Limb (tissue), 2 donors: Measurements from ENCODE around the gene MYO15A.
A peak's percentile ranks its signal among the peaks of the same experiment; 100 is the strongest.

Source experiments
- DNase-seq, 2 donors: peaks; one replicate each; pipeline ENCODE4 v3.0.0-alpha.2; 2016; ENCODE audit errors: extremely low spot score in 2 of 2

The MYO15A gene, protein sequence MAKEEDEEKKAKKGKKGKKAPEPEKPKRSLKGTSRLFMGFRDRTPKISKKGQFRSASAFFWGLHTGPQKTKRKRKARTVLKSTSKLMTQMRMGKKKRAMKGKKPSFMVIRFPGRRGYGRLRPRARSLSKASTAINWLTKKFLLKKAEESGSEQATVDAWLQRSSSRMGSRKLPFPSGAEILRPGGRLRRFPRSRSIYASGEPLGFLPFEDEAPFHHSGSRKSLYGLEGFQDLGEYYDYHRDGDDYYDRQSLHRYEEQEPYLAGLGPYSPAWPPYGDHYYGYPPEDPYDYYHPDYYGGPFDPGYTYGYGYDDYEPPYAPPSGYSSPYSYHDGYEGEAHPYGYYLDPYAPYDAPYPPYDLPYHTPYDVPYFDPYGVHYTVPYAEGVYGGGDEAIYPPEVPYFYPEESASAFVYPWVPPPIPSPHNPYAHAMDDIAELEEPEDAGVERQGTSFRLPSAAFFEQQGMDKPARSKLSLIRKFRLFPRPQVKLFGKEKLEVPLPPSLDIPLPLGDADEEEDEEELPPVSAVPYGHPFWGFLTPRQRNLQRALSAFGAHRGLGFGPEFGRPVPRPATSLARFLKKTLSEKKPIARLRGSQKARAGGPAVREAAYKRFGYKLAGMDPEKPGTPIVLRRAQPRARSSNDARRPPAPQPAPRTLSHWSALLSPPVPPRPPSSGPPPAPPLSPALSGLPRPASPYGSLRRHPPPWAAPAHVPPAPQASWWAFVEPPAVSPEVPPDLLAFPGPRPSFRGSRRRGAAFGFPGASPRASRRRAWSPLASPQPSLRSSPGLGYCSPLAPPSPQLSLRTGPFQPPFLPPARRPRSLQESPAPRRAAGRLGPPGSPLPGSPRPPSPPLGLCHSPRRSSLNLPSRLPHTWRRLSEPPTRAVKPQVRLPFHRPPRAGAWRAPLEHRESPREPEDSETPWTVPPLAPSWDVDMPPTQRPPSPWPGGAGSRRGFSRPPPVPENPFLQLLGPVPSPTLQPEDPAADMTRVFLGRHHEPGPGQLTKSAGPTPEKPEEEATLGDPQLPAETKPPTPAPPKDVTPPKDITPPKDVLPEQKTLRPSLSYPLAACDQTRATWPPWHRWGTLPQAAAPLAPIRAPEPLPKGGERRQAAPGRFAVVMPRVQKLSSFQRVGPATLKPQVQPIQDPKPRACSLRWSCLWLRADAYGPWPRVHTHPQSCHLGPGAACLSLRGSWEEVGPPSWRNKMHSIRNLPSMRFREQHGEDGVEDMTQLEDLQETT (N-terminal part only)

DNA sequence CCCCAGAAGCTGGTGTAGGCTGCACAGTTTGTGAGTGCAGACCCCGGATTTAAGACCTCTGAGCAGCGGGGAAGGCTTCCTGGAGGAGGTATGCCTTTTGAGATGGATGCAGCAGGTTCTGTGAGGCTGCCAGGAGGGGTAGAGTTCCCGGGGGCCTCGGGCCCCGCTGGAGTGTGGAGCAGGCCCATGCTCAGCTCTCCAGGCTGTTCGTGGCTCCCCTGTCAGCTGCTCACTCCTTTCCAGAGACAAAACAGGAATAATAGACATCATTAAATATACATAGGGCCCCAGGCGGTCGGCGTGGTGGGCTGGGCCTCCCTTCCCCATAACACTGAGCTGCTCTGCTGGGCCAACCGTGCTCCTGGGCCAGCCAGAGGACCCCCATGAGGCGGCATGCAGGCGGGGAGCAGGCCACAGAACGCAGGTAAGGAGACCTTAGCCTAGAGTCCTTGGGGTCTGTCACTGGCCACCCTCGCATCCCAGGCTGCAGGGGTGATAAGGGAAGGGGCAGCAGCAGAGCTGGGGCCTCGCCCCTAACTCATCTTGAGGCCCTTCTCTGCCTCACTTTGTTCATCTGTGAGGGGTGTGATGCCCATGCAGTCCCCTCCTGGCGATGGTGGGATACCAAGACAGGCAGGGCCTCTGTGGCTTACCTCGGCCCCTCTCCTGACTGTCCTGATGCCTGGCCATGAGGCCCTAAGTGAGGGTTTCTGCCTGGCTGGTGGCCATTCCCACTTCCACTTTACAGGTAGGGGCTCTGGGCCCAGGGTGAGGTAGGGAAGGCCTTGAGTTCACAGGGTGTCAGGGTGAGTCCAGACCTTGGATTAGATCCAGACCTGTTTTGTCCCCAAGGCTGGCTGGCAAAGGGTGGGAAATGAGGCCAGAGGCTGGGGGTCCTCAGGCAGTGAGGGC, at the start of gene MYO15A:
Gene MYO15A (plus strand): TSS at position 356 of the 912 bp plus-strand sequence. CDS start 10,045 bp downstream, outside the sequence.
- DNase-seq, result no peak

DNA sequence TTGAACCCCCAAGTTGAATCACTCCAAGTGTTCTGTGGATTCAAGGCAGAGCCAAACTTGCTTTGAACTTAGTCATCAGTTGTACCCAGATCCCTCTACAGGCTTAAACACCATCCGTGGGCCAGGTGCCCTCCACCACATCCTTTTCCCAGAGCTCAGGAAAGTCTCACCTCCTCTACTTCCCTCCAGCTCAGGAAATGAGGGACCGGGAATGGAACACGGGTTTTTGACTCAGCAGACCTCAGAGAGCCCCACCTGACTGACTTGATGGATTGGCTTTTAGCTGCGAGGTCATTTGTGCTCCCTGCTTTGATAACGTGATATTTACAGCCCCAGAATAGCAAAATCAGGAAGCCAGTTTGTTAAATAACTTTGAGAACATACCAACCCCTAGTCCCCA, 49.3 kb upstream of the MYO15A start:
- DNase-seq, result no peak

DNA sequence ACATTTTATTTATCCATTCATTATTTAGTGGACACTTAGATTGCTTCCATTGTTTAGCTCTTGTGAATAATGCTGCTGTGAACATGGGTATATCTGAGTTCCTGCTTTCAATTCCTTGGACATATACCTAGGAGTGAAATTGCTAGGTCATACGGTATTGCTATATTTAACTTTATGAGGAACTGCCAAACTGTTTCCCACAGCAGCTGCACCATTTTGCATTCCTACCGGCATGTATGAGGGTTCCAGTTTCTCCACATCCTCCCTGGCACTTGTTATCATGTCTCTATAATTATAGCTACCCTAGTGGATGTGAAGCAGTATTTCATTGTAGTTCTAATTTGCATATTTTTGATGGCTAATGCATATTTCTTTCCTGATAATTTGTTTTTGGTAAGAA, 44.5 kb upstream of the MYO15A start:
- no peak for DNase-seq

DNA sequence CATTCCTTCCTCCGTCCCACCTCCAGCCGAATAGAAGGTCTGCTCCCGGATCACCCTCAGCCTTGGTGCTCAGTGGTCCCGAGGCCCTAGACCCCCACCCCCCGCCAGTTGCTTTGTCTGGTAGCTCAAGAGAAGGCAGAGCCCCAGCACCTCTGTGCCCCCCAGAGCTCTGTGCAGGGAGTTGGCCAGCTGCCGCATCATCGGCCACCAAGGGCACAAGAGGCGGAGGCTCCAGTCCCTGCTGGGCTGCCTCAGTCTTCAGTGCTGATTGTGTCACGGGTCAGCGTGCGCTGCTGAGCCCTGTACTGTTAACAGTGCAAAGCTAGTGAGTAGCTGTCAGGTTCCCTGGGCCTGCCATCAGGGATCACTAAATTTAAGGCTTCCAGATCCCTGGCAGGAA, 43.0 kb upstream of the MYO15A start:
- no peak for DNase-seq

DNA sequence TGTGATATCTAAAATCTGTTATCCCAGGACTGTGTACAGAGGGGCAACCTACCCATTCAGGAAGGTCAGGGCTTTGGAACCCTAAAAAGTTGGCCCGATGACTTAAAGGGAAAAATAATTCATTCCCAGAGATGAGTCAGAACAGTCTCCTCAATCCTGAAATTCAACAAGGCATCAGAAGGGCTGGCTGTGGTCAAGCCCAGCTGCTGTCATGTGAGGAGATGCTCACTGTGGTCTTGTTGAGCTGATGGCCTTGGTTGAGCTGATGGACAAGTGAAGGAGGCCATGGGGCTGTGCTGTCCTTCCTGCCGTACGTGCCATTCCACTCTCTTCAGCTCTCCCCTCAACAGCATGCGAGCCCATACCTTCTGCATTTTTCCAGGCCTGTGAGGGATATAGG, 41.7 kb upstream of the MYO15A start:
- DNase-seq, result no peak

DNA sequence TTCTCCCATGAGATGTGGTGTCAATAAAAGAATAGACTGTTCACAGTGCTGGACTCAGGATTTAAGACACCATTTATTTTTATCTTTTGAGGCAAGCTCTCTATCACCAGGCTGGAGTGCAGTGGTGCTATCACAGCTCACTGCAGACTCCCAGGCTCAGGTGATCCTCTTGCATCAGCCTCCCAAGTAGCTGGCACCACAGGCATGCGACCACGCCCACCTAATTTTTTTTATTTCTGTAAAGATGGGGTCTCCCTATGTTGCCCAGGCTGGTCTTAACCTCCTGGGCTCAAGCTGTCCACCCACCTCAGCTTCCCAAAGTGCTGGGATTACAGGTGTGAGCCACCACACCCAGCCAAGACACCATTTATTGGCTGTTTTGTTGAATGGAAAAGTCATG, 39.5 kb upstream of the MYO15A start:
- DNase-seq, result no peak

DNA sequence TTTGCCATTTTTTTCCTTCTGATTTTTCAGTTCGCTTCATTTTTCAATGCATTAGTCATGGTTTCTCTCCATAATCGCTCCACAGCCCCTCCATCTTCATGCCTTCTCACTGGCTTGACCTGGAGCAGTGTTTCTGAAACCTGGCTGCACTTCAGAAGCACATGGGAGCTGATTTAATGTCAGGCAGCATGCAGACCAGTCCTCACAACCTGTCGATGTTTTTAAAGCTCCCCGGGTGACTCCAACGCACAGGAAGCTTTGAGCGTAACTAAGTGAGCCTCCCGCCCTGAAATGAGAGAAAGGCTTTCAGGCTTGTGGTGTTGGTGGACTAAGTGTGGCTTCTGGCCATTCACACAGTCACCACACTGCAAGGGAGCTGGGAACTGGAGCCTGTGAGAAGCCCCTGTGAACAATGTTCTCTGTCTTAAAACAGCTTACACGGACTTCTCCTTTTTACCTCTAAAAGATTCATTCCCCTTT, 37.7 kb upstream of the MYO15A start:
- peak; percentile 12 to 51 for DNase-seq

DNA sequence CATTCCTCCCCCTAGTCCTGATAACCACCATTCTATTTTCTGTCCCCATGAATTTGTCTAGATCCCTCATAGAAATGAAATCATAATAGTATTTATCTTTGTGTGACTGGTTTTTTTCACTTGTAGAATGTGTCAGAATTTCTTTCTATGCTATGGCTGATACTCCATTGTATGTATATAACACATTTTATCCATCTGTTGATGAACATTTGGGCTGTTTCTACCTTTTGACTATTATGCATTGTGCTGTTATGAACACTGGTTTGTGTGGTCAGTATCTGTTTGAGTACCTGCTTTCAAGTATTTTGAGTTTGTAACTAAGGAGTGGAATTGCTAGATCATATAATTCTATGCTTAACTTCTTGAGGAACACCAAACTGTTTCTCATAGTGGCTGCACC, 36.8 kb upstream of the MYO15A start:
- no peak for DNase-seq

DNA sequence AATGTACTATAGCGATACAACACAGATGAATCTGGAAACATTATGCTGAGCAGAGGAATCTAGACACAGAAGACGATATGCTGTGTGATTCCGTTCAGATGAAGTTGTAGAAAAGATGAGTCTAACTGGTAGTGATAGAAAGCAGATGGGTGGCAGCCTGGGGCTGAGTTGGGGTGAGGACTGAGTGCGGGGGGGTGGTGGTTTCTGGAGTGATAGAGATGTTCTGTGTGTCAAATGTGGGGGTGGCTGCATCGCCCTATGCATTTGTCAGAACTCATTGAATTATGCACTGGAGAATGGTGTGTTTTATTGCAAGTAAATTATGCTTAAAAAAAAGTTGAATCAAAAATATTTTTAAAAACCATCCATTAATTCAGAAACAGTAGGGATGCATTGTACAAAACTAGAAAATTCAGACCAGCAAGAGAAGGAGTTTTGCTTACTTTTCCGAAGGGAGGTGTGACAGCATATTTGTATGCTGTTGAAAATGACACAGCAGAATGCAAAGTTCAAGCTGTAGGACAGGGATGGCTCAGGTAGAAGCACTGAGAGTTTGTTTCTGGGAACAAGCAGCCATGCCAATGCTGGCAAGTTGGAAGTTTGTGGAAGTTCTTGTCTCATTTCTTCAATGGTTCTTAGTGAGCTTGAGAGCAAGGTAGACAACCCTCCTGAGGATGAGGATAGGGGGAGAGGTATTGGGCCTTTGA, 33.8 kb upstream of the MYO15A start:
- no peak for DNase-seq

DNA sequence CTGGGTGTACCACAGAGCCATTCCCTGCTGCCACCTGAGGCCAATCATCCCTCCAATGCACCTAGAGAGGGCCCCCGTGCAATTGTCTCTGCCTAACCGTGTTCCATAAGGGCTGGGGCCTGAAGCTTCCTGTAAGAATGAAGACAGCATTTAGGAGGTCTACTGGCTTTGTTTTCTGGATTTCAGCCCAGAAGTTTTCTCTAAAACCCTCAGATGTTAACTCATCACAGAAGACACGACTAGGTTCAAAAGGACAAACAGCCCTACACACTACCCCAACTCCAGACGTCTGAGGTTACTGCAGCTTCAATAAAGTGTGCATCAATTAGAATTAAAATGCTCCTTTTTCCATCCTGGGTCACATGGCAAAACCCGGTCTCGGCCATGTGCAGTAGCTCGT, 31.6 kb upstream of the MYO15A start:
- DNase-seq, result peak in 1 of 2 donors; percentile 26

DNA sequence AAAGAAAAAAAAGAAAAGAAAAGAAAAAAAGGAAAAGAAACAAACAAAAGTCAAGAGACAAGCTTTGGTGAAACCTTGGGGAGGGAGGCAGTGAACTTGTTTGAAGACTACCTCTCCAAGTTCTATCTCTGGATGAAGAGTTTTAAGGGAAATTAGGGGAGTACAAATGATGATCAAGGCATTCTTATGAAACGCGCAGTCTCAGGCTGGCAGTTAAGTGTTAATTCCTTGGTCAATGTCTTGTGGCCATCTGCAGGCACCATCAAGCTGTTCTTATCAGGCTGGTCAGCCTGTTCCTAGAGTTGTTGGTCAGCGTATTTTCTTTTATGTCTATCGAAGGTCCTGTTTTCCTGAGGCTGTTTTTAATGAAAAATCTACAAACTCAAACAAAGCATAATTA, 29.0 kb upstream of the MYO15A start:
- no peak for DNase-seq

DNA sequence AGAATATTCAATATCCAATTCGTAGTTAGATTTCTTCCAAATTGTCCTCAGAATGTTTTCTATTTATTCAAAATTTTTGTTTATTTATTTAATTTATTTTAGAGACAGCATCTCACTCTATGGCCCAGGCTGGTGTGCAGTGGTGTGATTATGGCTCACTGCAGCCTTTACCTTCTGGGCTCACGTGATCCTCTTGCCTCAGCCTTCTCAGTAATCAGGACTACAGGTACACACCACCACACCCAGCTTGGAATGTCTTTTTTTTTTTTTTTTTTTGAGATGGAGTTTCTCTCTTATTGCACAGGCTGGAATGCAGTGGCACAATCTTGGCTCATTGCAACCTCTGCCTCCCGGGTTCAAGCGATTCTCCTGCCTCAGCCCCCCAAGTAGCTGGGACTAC, 24.3 kb upstream of the MYO15A start:
- no peak for DNase-seq

DNA sequence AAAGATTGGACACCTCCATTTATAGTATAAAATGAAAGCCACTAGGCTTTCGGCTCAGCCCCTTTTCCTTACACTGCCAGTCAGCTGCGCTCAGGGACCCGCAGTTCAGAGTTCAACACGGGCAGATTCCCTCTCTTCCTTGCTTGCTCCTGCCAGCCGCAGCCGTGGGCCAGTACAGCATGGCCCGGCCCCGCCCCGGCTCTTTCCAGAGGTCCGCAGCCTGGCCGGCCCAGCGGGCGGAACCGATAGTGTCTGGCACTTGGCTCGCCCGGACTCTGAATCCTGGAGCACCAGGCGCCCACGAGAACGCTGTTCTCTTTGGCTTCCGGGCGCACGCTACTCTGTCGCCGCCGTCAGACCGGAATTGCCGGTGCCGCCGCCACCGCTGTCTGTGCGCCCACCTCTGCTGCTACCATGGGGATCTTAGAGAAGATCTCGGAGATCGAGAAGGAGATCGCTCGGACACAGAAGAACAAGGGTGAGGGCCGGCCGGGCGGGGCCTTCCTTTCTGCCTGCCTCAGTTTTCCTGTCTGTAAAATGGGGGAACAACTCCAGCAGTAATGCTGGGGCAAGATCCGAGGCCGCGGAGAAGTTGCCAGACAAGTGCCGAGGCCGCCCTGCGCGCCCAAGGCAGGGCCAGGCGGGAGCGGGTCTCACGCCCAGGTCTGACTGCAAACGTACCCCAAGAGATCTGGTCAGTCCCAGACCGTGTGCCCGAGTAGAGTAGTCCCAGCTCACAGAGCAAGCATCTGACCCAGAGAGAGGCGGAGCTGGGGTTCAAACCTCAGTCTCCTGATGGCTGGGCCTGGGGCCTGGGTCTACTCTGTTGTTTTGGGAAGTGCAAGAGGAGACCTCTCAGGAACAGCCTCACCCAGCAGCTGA, 20.7 kb upstream of the MYO15A start, which contains the start of gene DRG2:
Gene DRG2 (plus strand): TSS at position 339 of the 882 bp plus-strand sequence. CDS start 76 bp downstream, at position 415.
- DNase-seq, result peak; percentile 87 to 97

DNA sequence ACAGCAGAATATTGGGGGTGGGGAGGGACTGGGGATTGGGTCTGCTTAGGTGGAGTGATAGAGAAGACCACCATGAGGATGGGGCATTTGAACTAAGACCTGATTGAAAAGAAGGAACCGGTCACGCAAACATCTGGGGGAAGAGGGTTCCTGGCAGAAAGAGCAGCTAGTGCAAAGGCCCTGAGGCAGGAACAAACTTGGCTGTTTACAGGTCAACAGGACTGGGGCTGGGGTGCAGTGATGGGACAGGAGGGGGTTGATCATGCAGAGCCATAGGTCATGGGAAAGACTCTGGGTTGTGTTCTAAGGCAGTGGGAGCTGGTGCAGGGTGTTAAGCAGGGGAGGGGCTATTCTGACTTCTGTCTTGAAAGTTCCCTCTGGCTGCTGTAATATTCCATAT, 18.9 kb upstream of the MYO15A start:
- DNase-seq, result no peak

DNA sequence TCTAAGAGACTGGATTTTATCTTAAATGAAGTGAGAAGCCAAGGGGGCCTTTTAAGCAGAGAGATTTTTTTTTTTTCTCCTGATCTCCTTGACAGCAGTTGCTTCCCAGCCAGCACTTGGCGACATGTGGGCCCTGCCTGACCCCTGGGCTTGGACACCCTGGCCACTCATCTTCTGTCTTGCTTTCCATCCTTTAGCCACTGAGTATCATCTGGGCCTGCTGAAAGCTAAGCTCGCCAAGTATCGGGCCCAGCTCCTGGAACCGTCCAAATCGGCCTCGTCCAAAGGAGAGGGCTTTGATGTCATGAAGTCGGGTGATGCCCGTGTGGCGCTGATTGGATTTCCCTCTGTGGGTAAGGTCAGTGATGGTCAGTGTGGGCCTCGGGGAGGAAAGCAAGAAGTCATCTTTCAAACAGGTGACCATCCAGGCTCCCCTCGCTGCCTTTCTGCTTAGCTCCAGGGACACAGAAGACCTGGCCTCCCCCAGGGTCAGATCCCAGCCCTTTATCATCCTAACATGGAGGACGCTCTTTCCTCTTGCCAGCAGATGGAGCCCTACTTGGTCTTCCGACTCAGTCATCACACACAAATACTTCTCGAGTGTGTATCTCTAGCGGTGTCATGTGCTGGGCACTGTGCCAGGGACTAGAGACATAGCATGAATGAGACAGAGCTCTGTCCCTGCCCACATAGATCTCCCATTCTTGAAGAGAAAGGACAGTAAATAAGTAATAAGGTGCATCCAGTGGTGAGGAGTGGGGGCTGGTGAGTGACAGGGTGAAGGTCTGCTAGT, 14.7 kb upstream of the MYO15A start:
- DNase-seq, result no peak

DNA sequence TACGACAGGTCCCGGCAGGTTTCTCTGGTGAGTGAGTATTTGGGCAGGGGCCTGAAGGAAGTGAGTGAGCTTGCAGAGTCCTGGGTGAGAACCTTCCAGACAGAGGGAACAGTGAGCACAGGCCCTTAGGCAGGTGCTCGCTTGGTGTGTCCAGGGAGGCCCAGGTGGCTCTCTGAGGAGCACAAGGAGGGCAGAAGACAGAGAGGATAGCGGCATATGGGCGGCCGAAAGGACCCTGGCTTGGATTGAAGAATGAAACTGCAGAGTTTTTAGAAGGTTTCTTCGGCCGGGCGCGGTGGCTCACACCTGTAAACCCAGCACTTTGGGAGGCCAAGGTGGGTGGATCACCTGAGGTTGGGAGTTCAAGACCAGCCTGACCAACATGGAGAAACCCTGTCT, 14.1 kb upstream of the MYO15A start:
- DNase-seq, result no peak

DNA sequence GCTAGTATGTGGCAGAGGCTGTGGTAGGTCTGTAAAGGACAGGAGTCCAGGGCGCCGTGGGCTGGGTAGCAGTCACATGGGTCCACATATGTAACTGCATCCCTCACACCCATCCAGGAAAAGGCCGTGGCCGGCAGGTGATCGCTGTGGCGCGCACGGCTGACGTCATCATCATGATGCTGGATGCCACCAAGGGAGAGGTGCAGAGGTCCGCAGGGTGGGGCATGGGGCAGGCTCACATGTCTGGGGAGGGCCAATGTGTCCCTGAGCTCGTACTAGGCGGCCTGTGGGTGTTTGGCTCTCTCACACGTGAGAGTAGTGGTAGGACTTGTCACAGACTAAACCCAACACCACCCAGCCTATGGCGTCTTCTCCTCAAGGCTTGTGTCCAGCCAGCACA, 9.0 kb upstream of the MYO15A start:
- DNase-seq, result no peak

DNA sequence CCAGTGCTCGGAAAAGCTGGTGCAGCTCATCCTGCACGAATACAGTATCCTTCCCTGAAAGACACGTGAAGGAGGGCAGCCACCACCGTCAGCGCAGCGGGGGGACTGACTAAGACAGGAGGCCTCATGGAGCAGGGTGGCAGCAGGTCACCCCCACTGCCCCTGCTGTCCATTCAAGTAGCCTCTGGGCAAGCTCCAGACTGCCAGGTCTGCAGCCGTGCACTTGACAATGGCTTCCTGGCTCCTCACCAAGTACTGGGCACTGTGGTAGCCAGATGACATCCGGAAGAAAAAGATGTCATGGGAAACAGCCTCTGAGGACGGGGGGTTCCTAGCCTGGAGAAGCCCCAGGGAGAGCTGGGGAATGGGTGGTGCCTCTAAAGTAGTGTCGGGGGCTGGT, 7.9 kb upstream of the MYO15A start:
- DNase-seq, result no peak
